ENCODE data around the gene BSCL2.

BSCL2 gene

DNA sequence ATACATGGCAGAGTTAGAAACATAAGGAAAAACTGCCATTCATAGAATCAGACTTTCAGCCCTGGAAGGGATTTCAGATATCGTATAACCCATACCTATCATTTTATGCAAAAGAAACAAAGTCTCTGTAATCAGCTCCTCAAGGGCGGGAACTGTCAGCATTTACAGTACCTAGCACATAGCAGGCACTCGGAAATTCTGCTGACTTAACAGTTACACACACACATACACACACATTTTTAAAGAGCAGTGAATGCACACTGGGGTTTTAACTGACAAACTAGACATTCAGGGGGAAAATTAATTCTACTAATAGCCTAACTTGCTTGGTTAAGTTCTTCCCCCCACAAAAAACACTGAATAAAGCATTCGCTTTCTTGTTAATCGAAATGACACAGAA is 9.0 kb upstream of the BSCL2 start:
- TF ChIP-seq, protein P1, sequence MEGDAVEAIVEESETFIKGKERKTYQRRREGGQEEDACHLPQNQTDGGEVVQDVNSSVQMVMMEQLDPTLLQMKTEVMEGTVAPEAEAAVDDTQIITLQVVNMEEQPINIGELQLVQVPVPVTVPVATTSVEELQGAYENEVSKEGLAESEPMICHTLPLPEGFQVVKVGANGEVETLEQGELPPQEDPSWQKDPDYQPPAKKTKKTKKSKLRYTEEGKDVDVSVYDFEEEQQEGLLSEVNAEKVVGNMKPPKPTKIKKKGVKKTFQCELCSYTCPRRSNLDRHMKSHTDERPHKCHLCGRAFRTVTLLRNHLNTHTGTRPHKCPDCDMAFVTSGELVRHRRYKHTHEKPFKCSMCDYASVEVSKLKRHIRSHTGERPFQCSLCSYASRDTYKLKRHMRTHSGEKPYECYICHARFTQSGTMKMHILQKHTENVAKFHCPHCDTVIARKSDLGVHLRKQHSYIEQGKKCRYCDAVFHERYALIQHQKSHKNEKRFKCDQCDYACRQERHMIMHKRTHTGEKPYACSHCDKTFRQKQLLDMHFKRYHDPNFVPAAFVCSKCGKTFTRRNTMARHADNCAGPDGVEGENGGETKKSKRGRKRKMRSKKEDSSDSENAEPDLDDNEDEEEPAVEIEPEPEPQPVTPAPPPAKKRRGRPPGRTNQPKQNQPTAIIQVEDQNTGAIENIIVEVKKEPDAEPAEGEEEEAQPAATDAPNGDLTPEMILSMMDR (IDR thresholded peaks at IDR 0.05; ENCODE audit: low read depth, low read length) = no peak
- no peak overlapping the region for H3K4me3 ChIP-seq (ENCODE audit: low read depth, low read length)

DNA sequence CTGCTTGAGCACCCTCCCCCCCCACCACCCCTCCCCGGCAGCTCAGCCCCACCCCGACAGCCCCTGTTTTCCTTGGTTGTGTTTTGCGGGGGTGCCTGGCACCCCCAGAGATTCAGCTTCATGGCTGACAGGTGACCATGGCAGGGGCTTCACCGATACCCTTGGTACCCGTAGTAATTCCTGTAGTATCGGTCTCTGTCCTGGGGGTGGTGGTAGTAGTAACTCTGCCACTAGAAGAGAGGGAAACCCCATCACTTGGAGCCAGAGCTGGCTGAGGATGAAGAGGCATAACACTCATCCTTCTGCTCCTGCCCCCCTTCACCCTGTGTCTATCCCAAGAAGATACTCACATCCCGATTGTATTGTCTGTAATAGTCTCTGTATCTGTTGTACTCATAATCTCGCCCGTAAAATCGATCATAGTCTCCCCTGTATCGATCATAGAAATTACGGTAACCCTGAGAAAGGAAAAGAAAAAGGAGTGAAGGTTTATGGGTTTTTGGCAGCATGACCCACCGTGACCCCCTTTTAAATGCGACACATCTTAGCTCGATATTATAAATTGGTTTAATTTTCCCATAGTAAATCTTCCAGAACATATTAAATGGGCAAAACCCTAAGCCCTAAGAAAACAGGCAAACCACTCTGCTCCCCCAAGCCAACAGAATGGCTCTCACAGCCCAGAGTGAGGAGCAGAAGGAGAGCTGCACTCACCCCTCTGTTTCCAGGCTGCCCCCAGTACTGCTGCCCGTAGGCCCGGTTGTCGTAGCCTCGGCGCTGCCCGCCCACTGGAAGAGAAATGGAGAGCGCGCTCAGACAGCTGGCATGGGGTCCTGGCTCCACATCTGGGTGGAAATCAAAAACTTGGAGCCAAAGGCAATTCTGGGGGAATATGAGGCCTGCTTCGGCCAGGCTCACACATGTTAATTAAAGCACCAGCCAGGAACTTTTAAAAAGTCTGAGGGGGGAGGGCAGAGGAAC is 8.2 kb upstream of the BSCL2 start:
- H3K4me3 ChIP-seq (ENCODE audit: low read depth, low read length) = no peak overlapping the region
- TF ChIP-seq, protein P1 (IDR thresholded peaks at IDR 0.05; ENCODE audit: low read depth, low read length) = no peak

DNA sequence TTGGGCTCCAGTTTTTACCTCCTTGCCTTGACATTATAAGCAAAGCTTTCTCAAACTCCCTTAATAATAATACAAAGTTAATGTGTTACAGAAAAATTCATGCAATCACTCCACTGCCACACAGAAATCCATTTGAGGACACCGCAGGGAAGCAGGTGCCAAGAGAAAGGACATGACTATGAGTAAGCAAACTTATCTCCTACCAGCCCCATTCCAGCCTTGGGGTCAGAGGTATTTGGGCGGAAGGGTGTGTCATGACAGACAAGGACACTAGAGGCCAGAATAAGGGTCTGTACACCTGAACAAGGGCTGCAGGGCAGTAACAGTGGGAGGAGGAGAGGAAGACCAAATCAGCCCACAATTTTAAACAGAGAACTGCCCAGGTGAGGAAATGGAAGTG is 6.1 kb upstream of the BSCL2 start:
- TF ChIP-seq, protein P1 (IDR thresholded peaks at IDR 0.05; ENCODE audit: low read depth, low read length) = no peak
- H3K4me3 ChIP-seq (ENCODE audit: low read depth, low read length) = no peak overlapping the region

DNA sequence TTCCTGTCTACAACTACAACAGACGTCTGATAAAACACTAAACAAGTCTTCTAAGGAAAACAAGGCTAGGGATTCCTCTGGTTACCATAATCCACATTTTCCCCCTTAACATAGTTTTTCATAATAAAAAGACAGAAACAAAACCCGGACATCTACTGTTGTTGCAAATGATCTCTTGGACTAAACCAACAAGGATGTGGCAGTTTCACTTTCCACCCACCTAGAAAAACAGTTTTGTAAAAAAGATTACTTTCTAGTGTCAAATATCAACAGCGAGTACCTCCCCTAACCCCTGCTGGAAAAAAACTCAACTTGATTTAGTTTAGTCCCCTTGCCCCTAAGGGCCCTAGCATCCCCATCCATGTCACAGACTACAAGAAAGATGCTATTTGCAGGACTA is 5.6 kb upstream of the BSCL2 start:
- H3K4me3 ChIP-seq (ENCODE audit: low read depth, low read length) = no peak overlapping the region
- TF ChIP-seq, protein P1 (IDR thresholded peaks at IDR 0.05; ENCODE audit: low read depth, low read length) = no peak

DNA sequence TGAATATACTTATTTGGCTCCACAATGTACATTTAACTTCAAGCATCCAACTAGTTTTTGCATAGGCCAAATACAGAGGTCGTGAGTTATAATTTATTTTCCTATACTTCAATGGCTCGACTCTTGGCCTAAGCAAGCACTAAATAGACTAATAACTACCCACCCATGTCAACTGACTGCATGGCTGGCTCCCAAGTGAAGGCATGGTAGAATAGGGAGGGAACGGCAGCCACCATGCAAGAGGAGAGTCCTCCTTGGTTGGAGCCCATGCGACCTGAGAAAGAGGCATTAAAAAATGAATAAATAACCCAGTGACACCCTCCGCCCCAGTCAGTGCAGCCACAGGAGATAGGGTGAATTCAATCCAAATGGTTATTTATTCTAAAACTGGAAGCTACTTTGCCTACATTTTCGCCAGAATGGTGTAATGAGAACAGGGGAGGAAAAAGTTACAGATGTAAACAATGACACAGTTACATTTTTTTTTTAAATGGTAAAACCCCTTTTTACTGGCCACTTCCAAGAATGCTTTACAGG is 5.1 kb upstream of the BSCL2 start:
- no peak overlapping the region for H3K4me3 ChIP-seq (ENCODE audit: low read depth, low read length)
- TF ChIP-seq, protein P1 (IDR thresholded peaks at IDR 0.05; ENCODE audit: low read depth, low read length) = no peak

DNA sequence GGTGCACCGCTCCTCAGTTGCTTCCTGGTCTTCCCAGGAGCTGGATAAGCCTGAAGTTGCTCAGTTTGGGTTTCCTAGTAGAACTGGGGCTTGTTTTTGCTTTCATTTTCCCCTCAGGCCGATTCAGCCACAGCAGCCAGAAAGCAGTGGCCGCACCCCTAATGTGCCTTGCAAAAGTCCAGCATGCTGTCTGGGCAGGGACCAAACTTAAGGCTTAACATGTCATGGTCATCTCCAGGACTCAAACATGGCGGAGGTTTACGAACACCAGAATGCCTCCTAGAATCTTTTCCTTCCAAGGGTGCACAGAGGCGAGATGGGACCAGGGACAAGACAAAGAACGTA is 2.7 kb upstream of the BSCL2 start:
- TF ChIP-seq, protein P1 (IDR thresholded peaks at IDR 0.05; ENCODE audit: low read depth, low read length) = no peak
- peak overlapping the region; percentile 60 for H3K4me3 ChIP-seq (ENCODE audit: low read depth, low read length)

All from WI38 (cell line).